Measurements from ENCODE around the gene IQSEC1. TPM values are rescaled to one million over a fixed set of nuclear protein-coding genes. Genes with fewer than 3 reads are reported as not detected.

The IQSEC1 gene
- total and polyA plus RNA-seq, 9 of the 15 experiments (the other 6 are each of a cell fraction or from before 2014, with no cell fraction given), result 0.56 to 39.0 (median 6.8) TPM

- TF ChIP-seq MAX (CRISPR knock-in tag; IDR thresholded peaks at IDR 0.05), result no peak
- TF ChIP-seq ETV6 (IDR thresholded peaks at IDR 0.05; ENCODE audit: borderline replicate concordance in 1 of 2, low read depth in 2 of 2, low read length in 1 of 2), result peak in 1 of 2 experiments; percentile 36; a peak in 1 of 4 replicates
- TF ChIP-seq ETV6 (CRISPR knock-in tag; IDR thresholded peaks at IDR 0.05; ENCODE audit: borderline replicate concordance), result no peak
- TF ChIP-seq DPF2 (IDR thresholded peaks at IDR 0.05), result 0 out of 2 replicates have a peak, but pooled peaks have one; percentile 21
- peak; percentile 57; the same call in 1 of the 2 replicates for TF ChIP-seq BHLHE40 (IDR thresholded peaks at IDR 0.05; ENCODE audit: low read length)
- 0 out of 4 replicates have a peak, but pooled peaks of 1 of the 2 experiments have one; percentile 34 for TF ChIP-seq MNT (conservative IDR thresholded peaks at IDR 0.05)
- no peak for TF ChIP-seq SIX5 (IDR thresholded peaks at IDR 0.05; ENCODE audit: borderline replicate concordance in 1 of 2, insufficient read depth in 1 of 2, low read depth in 1 of 2, low read length in 2 of 2)
- no peak for TF ChIP-seq ZNF280A (IDR thresholded peaks at IDR 0.05; ENCODE audit: low read depth, partially characterized antibody)
- TF ChIP-seq TCF7L2 (IDR thresholded peaks at IDR 0.05; ENCODE audit: low read depth, low read length), result no peak
- TF ChIP-seq CXXC5 (CRISPR knock-in tag; IDR thresholded peaks at IDR 0.05), result peak; percentile 57; the same call in 1 of the 2 replicates
- no peak for TF ChIP-seq CBX8 (IDR thresholded peaks at IDR 0.05; ENCODE audit: borderline replicate concordance, extremely low read depth, low read depth, low read length, poor library complexity, severe bottlenecking)
- TF ChIP-seq ZNF3 (CRISPR knock-in tag; IDR thresholded peaks at IDR 0.05), result no peak
- no peak for TF ChIP-seq ZNF280B (CRISPR knock-in tag; IDR thresholded peaks at IDR 0.05)
- TF ChIP-seq WHSC1 (IDR thresholded peaks at IDR 0.05; ENCODE audit: low read length), result no peak
- TF ChIP-seq MYNN (IDR thresholded peaks at IDR 0.05), result no peak
- no peak for TF ChIP-seq MYNN (CRISPR knock-in tag; IDR thresholded peaks at IDR 0.05)
- TF ChIP-seq ZFP1 (CRISPR knock-in tag; IDR thresholded peaks at IDR 0.05), result no peak
- no peak for TF ChIP-seq CREB3L1 (IDR thresholded peaks at IDR 0.05; ENCODE audit: borderline replicate concordance, low read depth)
- TF ChIP-seq KDM4B (IDR thresholded peaks at IDR 0.05; ENCODE audit: borderline replicate concordance in 2 of 2, low read depth in 1 of 2), result no peak
- TF ChIP-seq KHSRP (IDR thresholded peaks at IDR 0.05), result no peak
These were observed 113.3 kb downstream of the IQSEC1 start (continued) for GRCh38 chr3:12959838-12960378.
